ENCODE results near the gene KLF7. TPM values are rescaled to one million over a fixed set of nuclear protein-coding genes. Genes with fewer than 3 reads are reported as not detected.
A peak's percentile ranks its signal among the peaks of the same experiment; 100 is the strongest.

The KLF7 gene
- total RNA-seq, 1 experiment from 2014 or later = 32.2 TPM

DNA sequence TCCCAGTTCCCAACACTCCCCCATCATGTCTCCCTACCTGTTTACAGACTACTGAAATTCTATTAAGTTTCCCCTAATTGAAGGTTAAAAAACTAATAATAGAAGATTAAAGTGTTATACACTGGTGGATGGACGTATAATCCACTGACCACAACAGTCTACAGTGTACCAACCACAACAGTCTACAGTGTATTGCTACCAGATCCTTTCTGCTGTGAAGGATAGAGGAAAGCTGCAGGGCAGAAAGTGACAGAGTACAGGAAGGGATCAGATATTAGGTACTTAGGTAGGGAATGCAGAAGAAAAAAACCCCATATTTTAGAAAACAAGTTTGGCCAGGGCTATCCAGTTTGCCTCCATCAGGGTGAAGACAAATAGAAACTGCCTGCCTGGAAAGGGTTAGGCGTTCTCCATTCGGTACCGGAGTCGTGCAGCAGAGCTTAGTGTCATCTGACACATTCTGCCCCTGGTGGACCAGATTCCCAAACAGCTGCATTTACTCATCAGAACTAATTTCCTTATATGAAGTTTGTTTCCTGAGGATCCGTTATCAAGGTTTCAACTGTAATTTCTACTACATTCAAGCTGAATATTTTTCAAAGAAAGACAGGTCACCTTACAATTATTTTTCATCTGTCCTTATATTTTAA, 49.9 kb downstream of the KLF7 start:
- no peak overlapping the region for H3K4me2 ChIP-seq (ENCODE audit: insufficient read depth, insufficient read length, low read length)
- H4K91ac ChIP-seq (ENCODE audit: insufficient read length, low read depth, low read length) = no peak overlapping the region
- H3K27ac ChIP-seq (ENCODE audit: insufficient read length, low read depth, low read length) = no peak overlapping the region
- no CpG with 5 or more reads among the region's 6 CpGs for WGBS (ENCODE audit: extremely low coverage, insufficient read length, low lambda C conversion rate)
- TF ChIP-seq, protein P1, sequence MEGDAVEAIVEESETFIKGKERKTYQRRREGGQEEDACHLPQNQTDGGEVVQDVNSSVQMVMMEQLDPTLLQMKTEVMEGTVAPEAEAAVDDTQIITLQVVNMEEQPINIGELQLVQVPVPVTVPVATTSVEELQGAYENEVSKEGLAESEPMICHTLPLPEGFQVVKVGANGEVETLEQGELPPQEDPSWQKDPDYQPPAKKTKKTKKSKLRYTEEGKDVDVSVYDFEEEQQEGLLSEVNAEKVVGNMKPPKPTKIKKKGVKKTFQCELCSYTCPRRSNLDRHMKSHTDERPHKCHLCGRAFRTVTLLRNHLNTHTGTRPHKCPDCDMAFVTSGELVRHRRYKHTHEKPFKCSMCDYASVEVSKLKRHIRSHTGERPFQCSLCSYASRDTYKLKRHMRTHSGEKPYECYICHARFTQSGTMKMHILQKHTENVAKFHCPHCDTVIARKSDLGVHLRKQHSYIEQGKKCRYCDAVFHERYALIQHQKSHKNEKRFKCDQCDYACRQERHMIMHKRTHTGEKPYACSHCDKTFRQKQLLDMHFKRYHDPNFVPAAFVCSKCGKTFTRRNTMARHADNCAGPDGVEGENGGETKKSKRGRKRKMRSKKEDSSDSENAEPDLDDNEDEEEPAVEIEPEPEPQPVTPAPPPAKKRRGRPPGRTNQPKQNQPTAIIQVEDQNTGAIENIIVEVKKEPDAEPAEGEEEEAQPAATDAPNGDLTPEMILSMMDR (conservative IDR thresholded peaks at IDR 0.05) = peak; percentile 36; the same call in 2 of the 3 replicates
- H3K9ac ChIP-seq (ENCODE audit: extremely low read depth, insufficient read length, low read length) = no peak overlapping the region
- peaks cover 22 to 27% of the 10 kb centered on the region in 2 experiments for H3K4me1 Mint-ChIP-seq
- H3K79me2 ChIP-seq (ENCODE audit: insufficient read depth, low read length) = peaks cover 2% of the 10 kb centered on the region; the same call in 1 of the 2 replicates
- H3K27me3 Mint-ChIP-seq (ENCODE audit: low read depth) = no peaks in the 10 kb centered on the region
- no peak overlapping the region for H2AFZ ChIP-seq (ENCODE audit: low read length)
- no peak overlapping the region for H3T11ph ChIP-seq (ENCODE audit: low read length)
- H2AK5ac ChIP-seq (ENCODE audit: insufficient read length, low read length) = no peak overlapping the region
- H2BK120ac ChIP-seq (ENCODE audit: low read depth, low read length, poor library complexity, severe bottlenecking) = no peak overlapping the region
- H2BK5ac ChIP-seq (ENCODE audit: insufficient read length, low read length) = no peak overlapping the region
- H3K4me1 ChIP-seq (ENCODE audit: insufficient read depth, low read length) = no peaks in the 10 kb centered on the region
- no peak overlapping the region for H3K4me3 Mint-ChIP-seq
- H2BK12ac ChIP-seq (ENCODE audit: insufficient read length, low read depth, low read length) = no peak overlapping the region
- H2BK20ac ChIP-seq (ENCODE audit: low read depth, low read length, poor library complexity, severe bottlenecking) = no peak overlapping the region
- H3K23me2 ChIP-seq (ENCODE audit: insufficient read length, low read depth, low read length, poor library complexity, severe bottlenecking) = no peaks in the 10 kb centered on the region
- H3K36me3 Mint-ChIP-seq (ENCODE audit: insufficient read depth in 1 of 3, low read depth in 3 of 3) = peaks cover 0 to 5% (median 0%) of the 10 kb centered on the region in 3 experiments; a peak in 1 of 7 replicates
- H3K27me3 ChIP-seq (ENCODE audit: insufficient read depth, low read length) = no peaks in the 10 kb centered on the region
- no peak overlapping the region for H3K4ac ChIP-seq (ENCODE audit: low read depth, low read length)
- DNase-seq = no peak
- no peak overlapping the region for H3K27ac Mint-ChIP-seq
- no peaks in the 10 kb centered on the region for H3K9me3 Mint-ChIP-seq
- no peaks in the 10 kb centered on the region for H3K9me3 ChIP-seq (ENCODE audit: control insufficient read depth, low read depth, low read length)
- H3K18ac ChIP-seq (ENCODE audit: insufficient read length, low read depth, low read length) = no peak overlapping the region
- H4K20me1 ChIP-seq (ENCODE audit: control insufficient read depth, insufficient read depth, insufficient read length) = no peaks in the 10 kb centered on the region
- no peak overlapping the region for H4K5ac ChIP-seq (ENCODE audit: insufficient read length, low read depth, low read length)
- no peak overlapping the region for H2BK15ac ChIP-seq (ENCODE audit: low read depth, low read length)
- H3K14ac ChIP-seq (ENCODE audit: insufficient read depth, low read length) = no peak overlapping the region
- no peak overlapping the region for H3K56ac ChIP-seq (ENCODE audit: insufficient read length, low read depth, low read length)
- H3K79me1 ChIP-seq (ENCODE audit: insufficient read depth, low read depth, low read length, poor library complexity, severe bottlenecking) = no peaks in the 10 kb centered on the region
- no peak overlapping the region for H3K23ac ChIP-seq (ENCODE audit: insufficient read length, low read depth, low read length)
- H4K8ac ChIP-seq (replicated peaks; ENCODE audit: insufficient read length, low read depth, low read length) = no peak overlapping the region
